NCI-H2081 treated with DMSO at 0.1 percent for 48 hours (cell line): ENCODE measurements around the gene WDR45B.
"Not testable (repeated sequence)": the region's sequence is repeated elsewhere in the genome, so short reads cannot be mapped to it uniquely, and the experiment has no call there.

Experiments used
- DNase-seq: peaks from one replicate; lab custom pipeline; 2025; lab: John Stamatoyannopoulos, UW

WDR45B gene

GRCh38 chr17:82657926-82658325, 9.7 kb upstream of the WDR45B start:
- no peak for DNase-seq

DNA sequence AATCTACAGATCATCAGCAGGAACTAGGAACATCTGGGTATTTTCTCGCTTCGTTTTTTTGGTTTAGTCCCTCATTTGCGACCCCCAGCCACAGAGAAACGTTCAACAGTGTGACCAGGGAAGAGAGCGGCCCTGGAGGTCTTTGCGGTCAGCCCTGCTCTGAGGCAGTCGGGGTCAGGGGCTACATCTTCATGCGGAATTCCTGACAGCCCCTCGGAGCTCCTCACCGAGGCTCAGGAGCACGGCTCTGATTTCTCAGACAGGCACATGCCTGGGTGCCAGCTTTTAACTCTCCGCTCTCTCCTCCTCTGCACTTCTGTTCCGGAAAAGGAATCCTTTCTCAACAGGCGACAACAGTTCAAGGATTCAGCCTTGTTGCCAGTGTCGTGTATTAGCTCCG, 8.0 kb upstream of the WDR45B start:
- no peak for DNase-seq

DNA sequence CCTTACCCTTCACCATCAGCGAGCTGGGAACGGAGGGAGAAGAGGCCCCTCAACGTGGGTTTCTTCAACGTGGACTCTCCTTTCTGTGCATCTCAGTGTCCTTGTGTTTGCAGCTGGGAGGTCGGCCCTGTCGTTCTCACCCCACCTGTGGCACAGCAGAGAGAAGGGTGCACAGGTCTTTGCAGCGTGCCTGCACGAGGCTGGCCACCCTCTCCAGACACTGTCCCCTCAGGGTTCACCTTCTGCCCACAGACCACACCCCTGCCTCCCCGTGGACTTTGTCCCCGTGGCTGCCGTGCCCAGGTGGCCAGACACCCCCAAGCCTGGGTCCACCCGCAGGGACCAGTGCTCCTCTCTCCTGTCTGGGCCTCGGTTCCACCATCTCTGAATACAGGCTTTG, 7.3 kb upstream of the WDR45B start:
- no peak for DNase-seq

DNA sequence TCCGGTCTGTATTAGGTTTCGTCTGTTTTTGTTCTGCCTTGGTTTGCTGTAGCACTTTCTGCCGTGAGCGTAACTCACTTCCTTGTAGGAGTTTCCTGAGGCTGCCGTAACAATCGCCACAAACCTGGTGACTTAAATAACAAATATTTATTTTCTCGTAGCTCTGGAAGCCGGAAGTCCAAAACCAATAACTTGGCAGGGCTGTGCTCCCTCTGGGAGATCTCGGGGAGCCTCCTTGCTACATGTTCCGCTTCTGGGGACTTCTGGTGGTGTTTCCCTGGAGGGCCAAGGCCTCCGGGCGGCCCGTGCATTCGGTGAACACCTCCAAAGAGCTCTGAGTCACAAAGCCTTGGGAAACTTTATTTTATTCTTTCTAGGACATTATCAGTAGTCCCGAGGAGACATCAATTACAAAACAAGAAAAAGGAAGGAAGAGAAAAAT, 6.8 kb upstream of the WDR45B start:
- no peak for DNase-seq

DNA sequence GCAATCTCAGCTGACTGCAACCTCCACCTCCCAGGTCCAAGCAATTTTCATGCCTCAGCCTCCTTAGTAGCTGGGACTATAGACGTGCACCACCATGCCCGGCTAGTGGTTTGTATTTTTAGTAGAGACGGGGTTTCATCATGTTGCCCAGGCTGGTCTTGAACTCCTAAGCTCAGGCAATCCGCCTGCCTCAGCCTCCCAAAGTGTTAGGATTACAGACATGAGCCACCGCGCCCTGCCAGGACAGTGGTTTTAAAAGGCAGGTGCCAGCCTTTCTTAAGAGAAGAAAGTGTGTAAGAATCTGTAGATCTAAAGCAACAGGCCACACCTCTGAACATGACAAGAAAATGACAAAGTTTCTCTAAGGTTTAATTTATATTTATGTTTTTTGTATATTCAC, 6.4 kb upstream of the WDR45B start:
- not testable (repeated sequence) for DNase-seq

DNA sequence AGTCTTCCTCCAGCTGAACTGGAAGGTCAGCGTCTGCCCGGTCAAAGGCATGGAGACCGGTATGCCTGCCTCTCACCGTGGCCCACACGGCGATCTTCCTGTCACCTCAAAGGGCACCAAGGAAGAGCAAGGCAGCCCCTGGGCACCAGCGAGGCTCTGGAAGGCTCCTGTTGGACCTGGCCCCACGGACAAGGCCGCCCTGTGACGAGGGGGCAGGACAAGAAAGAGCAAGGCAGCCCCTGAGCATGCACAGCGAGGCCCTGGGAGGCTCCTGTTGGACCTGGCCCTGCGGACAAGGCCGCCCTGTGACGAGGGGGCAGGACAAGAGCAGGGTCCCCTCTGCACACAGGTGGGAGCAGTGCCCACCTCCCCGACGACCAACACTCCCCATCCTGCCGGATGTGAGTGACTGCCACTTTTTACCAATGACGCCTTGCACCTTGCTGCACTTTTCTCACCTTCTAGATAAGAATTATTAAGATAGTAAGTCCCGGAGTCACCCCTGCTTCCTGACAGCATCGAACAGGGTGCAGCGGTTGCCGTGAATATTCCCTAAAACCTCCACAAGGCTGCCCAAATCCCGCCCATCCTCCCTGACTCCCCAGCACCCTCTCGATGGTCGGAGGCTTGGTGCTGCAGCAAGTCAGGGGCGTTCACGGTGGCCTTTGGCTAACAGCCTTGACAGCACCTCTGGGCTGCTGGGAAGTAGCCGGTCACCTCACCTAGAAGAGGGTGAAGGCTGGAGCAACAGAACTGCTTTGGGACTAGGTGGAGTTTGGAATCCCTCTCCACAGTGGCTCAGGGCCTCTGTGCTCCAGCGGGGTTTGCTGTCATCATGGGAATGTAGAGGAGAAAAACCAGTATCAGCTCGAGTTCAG, 5.6 kb upstream of the WDR45B start:
- no peak for DNase-seq

DNA sequence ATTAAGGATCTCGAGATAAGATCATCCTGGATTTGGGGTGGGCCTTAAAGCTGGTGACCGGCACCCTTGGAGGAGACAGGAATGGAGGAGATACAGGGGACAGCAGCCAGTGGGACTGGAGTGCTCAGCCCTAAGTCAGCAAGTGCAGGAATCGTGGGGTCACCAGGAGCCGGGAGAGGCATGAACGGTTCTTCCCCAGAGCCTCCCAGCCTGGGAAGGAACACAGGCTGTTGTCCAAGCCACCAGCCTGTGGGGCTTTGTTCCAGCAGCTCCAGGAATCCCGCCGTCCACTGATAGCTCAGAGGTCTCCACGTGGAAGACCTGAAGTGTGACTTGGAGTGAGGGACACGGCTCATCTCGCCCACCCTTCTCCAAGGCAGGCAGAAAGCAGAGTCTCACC, 2.5 kb upstream of the WDR45B start:
- DNase-seq = no peak

DNA sequence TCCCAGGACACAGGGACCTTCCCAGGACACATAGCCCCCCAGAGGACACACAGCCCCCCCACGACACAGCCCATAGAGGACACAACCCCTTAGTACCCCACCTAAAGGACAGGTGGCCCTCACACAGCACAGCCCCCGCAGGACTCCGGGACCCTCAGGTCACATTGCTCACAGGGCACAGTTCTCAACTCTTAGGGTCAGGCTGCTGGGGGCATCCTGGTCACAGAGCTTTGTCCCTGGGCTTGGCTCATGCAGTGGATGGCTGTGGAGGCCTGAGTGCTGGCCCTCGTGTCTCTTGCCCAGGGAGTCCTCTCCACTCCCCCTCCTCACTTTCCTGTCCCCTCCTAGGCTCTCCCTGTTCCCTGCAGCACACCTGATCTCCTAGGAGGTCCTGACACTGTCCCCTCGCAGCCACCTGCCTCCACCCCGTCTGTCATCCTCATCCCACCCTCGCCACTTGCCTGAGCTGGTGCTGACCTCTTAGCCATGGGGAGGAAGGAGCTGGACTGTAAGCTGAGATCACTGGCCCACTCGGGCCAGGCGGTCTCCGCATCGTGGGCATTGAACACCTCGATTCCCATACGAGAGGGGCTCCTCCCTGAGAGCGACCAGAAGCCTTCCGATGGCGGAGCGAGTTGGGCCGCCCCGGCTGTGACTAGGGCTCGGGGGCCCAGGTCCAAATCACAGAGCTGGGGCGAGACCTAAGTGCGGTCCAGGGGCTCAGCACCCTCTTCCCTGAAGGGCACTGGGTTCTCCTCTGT, 1.4 kb upstream of the WDR45B start:
- DNase-seq = no peak

GRCh38 chr17:82648742-82649331, 593 bp upstream of the WDR45B start:
- DNase-seq = no peak

DNA sequence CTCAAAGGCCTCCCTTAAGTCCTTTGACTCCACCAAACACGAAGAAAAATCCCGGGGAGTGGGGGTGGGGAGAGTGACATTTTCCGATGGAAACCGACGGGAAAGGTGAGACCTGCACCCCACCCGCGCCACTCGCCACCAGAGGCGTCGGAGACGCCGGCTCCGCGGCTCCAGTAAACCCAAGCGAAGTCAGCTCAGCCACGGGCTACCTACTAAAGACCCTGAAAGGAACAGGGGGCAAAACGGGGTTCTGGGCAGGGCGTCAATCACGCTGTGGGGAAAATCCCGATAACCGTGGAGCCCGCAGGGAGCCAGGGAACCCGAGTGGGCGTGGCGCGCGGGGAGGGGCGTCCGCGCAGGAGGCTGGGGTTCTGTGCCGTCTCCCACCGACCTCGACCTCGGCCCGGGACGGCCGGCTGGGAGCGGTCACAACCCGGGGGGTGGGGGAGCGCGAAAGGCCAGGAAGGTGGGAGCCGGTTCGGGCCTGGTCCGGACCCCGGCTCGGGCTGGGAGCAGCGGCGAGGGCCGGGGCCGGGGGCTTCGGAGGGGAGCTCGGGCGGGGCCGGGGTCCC, 565 bp downstream of the WDR45B start:
- no peak for DNase-seq

DNA sequence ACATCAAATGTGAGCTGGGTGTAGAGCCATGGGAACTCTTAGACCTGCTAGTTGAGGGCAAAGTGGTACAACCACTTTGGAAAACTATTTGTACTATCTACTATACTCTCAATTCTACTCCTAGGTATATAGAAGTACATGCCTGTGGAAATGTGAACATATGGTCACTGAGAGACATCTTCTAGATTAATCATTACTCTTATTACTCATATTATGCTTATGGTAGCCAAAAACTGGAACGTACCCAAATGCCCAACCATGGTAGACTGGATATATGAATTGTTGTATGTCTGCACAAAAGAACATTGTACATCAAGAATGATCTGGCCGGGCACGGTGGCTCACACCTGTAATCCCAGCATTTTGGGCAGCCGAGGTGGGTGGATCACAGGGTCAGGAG, 2.7 kb downstream of the WDR45B start:
- DNase-seq = no peak

DNA sequence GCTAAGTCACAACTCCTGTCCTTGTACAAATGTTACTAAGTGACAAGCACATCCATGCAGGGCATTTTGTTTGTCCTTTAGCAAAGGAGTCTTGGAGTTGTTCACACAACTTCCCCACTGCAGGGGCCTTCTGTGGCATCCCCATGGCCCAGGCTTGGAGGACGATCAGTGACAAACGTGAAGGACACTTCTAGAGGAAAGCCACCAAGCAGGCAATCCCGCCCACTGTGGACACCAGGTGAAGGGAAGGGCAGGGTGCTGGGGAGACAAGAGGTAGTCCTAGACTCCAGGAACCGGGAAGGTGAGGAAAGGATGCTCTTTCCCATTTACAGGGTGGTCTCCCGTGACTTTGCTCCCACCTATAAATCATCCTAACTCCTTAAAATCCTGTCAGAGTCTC, 4.1 kb downstream of the WDR45B start:
- no peak for DNase-seq

GRCh38 chr17:82642022-82642421, 6.2 kb downstream of the WDR45B start:
- DNase-seq = no peak

DNA sequence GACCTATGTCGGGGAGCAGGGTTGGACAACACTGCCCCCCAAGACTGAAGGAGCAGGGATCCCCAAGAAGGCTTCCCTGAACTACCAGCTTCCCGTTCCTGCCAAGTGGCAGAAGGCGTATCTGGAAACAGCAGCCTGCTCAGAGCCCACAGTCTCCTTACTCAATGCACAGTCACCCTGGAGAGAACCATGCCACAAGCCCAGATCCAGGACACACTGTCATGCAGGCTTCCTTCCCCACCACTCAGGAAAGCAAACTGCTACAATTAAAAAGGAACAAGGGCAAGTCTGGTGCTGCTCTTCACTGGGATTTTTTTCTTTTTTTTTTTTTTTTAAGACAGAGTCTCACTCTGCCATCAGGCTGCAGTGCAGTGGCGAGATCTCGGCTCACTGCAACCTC, 8.2 kb downstream of the WDR45B start:
- DNase-seq = no peak

DNA sequence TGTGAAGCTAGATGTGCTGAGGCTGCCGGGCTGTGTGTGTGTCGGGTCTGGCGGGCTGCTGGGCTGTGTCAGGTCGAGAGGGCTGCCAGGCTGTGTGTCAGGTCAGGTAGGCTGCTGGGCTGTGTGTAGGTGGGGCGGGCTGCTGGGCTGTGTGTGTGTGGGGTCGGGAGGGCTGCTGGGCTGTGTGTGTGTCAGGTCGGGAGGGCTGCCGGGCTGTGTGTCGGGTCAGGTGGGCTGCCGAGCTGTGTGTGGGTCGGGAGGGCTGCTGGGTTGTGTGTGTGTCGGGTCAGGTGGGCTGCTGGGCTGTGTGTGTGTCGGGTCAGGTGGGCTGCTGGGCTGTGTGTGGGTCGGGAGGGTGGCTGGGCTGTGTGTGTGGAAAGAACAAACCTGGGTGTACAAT, 8.6 kb downstream of the WDR45B start:
- DNase-seq = no peak

DNA sequence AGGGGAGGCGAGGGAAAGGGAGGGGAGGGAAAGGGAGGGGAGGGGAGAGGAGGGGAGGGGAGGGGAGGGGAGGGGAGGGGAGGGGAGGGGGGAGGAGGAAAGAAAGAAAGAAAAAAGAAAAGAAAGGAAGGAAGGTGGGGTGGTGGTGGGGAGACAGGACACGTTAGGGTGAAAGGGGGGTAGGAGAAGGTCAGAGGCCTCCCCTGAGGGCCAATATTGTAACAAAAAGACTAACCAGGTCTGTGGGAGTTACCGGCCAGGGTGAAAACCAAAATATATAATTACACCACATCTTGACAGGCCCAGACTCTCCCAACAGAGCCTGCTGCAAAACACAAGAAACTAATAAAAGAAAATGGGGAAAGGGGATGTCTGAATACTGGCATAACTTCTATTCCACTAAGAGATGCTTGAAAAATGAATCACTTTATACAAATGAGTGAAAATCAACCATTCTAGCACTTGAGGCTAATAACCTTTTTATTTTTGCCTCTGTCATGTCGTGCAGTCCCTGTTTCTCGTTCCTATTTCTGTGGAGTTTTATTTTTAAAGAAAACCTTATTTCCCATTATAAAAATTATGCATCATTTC, 10.0 kb downstream of the WDR45B start:
- no peak for DNase-seq

DNA sequence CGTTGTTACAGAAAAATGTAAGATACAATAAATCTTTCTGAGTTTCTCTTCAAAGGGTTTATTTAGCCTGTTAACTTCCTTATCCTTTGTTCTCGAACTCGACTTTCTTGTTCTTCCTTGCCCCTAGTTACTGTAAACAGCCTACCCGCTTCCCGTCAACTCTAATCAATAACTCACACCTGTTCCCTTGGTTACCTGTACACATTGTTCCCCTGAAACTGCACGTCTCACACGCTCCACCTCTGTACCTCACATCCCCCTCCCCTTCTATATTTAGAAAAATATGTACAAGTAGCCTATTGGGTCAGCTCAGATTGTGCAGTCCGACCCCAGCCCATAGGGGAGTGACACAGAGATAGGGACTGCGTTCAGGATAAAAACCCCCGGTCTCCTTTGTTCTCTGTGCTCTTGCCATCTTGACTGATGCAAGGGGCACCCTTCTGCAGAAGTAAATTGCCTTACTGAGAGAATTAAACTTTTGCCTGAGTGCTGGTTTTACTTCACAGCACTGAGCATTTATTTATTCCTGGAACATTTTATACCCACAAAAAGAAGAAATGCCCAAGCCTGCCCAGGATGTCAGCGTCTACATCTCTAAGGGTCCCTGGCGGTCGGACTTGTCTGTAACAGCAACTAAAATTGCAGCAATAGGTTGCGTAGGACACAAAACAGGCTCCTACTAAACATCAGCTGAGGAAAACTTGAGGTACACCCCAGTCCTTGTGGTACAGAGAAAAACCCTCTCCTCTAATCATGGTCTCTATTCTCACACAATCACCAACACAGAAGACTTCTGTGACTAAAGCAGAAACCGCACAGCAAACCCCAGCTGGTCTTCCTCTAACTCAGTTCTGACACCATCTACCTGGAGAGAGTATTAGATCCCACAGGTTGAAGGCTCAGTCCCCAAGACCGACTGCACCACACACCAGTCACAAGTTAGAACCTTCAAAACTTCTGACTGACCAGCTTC, 11.3 kb downstream of the WDR45B start:
- no peak for DNase-seq

DNA sequence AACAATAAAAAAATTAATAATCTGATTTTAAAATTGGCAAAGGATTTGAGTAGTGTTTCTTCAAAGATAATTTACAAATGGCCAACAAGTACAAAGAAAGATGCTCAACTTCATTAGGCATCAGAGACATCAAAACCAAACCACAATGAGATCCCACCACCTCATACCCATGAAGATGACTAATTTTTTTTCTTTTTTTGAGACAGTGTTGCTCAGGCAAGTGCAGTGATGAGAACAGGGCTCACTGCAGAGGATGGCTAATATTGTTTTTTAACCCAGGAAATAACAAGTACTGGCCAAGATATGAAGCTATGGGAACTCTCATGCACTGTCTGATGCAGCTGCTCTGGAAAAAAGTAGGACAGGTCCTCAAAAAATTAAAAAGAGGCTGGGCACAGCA, 14.9 kb downstream of the WDR45B start:
- no peak for DNase-seq

- no peak for DNase-seq
These were observed 15.8 kb downstream of the WDR45B start for GRCh38 chr17:82632451-82632850.

DNA sequence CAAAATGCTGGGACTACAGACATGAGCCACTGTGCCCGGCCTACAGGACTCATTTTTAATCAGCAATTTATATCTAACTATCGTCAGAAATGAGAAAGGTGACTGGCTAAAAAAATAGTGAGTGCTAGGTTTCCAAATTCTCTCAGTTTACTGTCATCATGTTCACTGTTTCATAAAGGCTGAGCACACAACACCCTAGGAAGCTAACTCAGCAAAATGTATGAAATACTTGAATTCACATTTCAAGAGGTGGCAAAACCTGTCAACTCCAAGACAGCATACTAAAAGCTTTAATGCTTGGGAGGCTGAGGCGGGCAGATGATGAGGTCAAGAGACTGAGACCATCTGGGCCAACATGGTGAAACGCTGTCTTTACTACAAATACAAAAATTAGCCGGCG, 16.7 kb downstream of the WDR45B start:
- DNase-seq = no peak

GRCh38 chr17:82630212-82630611, 18.0 kb downstream of the WDR45B start:
- no peak for DNase-seq
